Measurements from ENCODE around the gene ACER3. TPM values are rescaled to one million over a fixed set of nuclear protein-coding genes. Genes with fewer than 3 reads are reported as not detected.
"Not testable (repeated sequence)": the region's sequence is repeated elsewhere in the genome, so short reads cannot be mapped to it uniquely, and the experiment has no call there.

ACER3 gene
- total RNA-seq, 1 experiment from 2014 or later = 10.7 TPM

DNA sequence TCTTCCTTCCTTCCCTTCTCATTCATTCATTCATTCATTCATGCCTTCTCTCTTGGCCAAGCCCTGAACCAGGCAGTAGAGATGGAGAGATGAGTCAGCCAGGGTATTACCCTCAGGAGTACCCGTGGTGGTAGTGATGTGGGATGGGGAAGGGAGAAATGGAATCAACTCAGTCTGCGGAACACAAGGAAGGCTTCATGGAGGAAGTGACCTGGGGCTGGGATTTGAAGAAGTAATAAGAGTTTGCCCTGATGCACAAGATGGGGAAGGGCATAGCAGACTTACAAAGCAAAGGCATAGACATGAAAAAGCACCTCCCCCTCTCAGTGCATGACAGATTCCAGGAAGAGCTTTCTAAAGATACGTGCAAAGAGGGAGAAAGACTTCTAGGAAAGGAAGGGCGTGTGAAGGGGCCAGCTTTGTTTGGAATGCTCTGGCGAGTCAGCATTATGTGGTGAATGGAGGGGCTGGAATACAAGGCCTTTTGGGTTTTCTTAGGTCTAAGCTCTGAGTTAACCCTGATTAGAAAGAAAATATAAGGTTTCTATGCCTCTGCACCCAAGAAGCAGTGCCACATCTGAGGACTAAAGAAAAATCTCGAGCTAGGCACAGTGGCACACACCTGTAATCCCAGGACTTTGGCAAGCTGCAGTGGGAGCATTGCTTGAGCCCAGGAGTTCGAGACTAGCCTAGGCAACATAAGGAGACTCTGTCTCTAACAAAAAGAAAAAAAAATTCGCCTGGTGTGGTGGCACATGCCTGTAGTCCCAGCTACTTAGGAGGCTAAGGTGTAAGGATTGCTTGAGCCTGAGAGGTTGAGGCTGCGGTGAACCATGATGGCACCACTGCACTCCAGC lies 36.4 kb upstream of the ACER3 start:
- Histone ChIP-seq H3K9me3 (ENCODE audit: low read length) (no peaks in the 10 kb centered on the region), H3K36me3 (ENCODE audit: insufficient read depth, low read length) (no peaks in the 10 kb centered on the region), H3K9ac (ENCODE audit: low read length) (no peak overlapping the region), H3K4me2 (ENCODE audit: low read depth, low read length, poor library complexity, severe bottlenecking) (no peak overlapping the region), H3K27ac (ENCODE audit: low read length) (no peak overlapping the region), H3K27me3 (ENCODE audit: low read length) (no peaks in the 10 kb centered on the region), H3K79me2 (ENCODE audit: low read length) (no peaks in the 10 kb centered on the region), H3K9me2 (replicated peaks; ENCODE audit: insufficient read depth, low read length) (no peaks in the 10 kb centered on the region), H3K4me3 (ENCODE audit: low read length) (no peak overlapping the region), H2AFZ (ENCODE audit: low read length) (no peak overlapping the region), H3K4me1 (ENCODE audit: low read length) (peaks cover 8% of the 10 kb centered on the region), H4K20me1 (ENCODE audit: insufficient read depth, low read depth, low read length) (no peaks in the 10 kb centered on the region)
- DNase-seq = no peak

DNA sequence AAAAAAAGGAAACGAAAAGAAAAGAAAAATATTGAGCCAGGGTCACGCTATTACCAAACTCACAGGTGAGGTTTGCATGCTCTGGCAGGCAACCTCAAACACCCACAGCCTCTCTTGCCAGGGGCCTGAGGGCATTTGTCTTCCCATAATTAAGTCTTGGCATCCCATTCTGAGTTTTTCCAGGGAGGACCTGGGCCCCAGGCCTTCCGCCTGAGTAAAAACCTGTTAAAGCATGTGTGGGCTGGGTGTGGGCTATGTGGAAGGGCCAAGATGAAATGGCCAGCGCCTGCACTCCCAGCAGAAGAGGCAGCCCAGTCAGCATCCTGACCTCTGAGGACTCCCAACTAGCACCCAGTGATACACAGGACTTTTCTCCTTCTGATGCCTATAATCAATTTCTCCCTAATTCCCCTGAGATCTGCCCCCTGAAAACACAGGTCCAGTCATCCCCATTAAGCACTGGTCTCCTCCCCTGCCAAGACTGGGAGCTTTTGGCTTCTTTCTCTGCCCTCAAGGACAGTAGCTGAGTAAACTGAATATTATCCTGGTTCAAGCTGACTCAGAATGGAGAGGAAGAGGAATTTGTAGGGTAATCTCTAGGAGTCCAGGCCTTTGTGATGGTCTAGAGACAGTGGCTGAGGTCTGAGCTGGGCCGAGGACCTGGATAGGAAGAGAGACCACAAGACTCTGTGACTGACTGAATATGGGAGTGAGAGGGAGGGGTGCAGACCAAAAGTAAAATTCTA lies 35.6 kb upstream of the ACER3 start:
- Histone ChIP-seq H3K27me3 (ENCODE audit: low read length) (no peaks in the 10 kb centered on the region), H3K9me3 (ENCODE audit: low read length) (no peaks in the 10 kb centered on the region), H3K9me2 (replicated peaks; ENCODE audit: insufficient read depth, low read length) (no peaks in the 10 kb centered on the region), H3K4me1 (ENCODE audit: low read length) (peaks cover 8% of the 10 kb centered on the region), H3K4me2 (ENCODE audit: low read depth, low read length, poor library complexity, severe bottlenecking) (no peak overlapping the region), H3K36me3 (ENCODE audit: insufficient read depth, low read length) (no peaks in the 10 kb centered on the region), H3K27ac (ENCODE audit: low read length) (no peak overlapping the region), H3K4me3 (ENCODE audit: low read length) (no peak overlapping the region), H2AFZ (ENCODE audit: low read length) (no peak overlapping the region), H3K79me2 (ENCODE audit: low read length) (no peaks in the 10 kb centered on the region), H3K9ac (ENCODE audit: low read length) (no peak overlapping the region), H4K20me1 (ENCODE audit: insufficient read depth, low read depth, low read length) (no peaks in the 10 kb centered on the region)
- DNase-seq = no peak

GRCh38 chr11:76825726-76826396 lies 34.9 kb upstream of the ACER3 start:
- H3K9ac ChIP-seq (ENCODE audit: low read length) = no peak overlapping the region
- no peaks in the 10 kb centered on the region for H4K20me1 ChIP-seq (ENCODE audit: insufficient read depth, low read depth, low read length)
- H3K9me3 ChIP-seq (ENCODE audit: low read length) = no peaks in the 10 kb centered on the region
- no peak overlapping the region for H3K4me3 ChIP-seq (ENCODE audit: low read length)
- H3K27me3 ChIP-seq (ENCODE audit: low read length) = no peaks in the 10 kb centered on the region
- H3K9me2 ChIP-seq (replicated peaks; ENCODE audit: insufficient read depth, low read length) = no peaks in the 10 kb centered on the region
- H3K36me3 ChIP-seq (ENCODE audit: insufficient read depth, low read length) = no peaks in the 10 kb centered on the region
- no peak overlapping the region for H3K4me2 ChIP-seq (ENCODE audit: low read depth, low read length, poor library complexity, severe bottlenecking)
- no peak overlapping the region for H2AFZ ChIP-seq (ENCODE audit: low read length)
- no peak overlapping the region for H3K27ac ChIP-seq (ENCODE audit: low read length)
- no peaks in the 10 kb centered on the region for H3K79me2 ChIP-seq (ENCODE audit: low read length)
- H3K4me1 ChIP-seq (ENCODE audit: low read length) = peaks cover 8% of the 10 kb centered on the region
- no peak for DNase-seq

DNA sequence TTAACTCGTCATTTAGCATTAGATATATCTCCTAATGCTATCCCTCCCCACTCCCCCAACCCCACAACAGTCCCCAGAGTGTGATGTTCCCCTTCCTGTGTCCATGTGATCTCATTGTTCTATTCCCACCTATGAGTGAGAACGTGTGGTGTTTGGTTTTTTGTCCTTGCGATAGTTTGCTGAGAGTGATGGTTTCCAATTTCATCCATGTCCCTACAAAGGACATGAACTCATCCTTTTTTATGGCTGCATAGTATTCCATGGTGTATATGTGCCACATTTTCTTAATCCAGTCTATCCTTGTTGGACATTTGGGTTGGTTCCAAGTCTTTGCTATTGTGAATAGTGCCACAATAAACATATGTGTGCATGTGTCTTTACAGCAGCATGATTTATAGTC lies 34.2 kb upstream of the ACER3 start:
- not testable (repeated sequence) for H4K20me1 ChIP-seq (ENCODE audit: insufficient read depth, low read depth, low read length); H3K4me3 ChIP-seq (ENCODE audit: low read length)

DNA sequence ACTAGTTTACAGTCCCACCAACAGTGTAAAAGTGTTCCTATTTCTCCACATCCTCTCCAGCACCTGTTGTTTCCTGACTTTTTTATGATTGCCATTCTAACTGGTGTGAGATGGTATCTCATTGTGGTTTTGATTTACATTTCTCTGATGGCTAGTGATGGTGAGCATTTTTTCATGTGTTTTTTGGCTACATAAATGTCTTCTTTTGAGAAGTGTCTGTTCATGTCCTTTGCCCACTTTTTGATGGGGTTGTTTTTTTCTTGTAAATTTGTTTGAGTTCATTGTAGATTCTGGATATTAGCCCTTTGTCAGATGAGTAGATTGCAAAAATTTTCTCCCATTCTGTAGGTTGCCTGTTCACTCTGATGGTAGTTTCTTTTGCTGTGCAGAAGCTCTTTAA lies 33.7 kb upstream of the ACER3 start:
- H3K27ac ChIP-seq (ENCODE audit: low read length) = not testable (repeated sequence)

More for the DNA sequence above, 34.2 kb upstream of the ACER3 start:
- not testable (repeated sequence) for H2AFZ ChIP-seq (ENCODE audit: low read length); H3K79me2 ChIP-seq (ENCODE audit: low read length); H3K4me2 ChIP-seq (ENCODE audit: low read depth, low read length, poor library complexity, severe bottlenecking); H3K27ac ChIP-seq (ENCODE audit: low read length); H3K9ac ChIP-seq (ENCODE audit: low read length); DNase-seq; H3K9me3 ChIP-seq (ENCODE audit: low read length); H3K9me2 ChIP-seq (replicated peaks; ENCODE audit: insufficient read depth, low read length); H3K27me3 ChIP-seq (ENCODE audit: low read length); H3K4me1 ChIP-seq (ENCODE audit: low read length); H3K36me3 ChIP-seq (ENCODE audit: insufficient read depth, low read length)

GRCh38 chr11:76830639-76831327 lies 29.9 kb upstream of the ACER3 start:
- DNase-seq = no peak
- Histone ChIP-seq H3K9ac (ENCODE audit: low read length) (no peak overlapping the region), H3K4me2 (ENCODE audit: low read depth, low read length, poor library complexity, severe bottlenecking) (no peak overlapping the region), H3K36me3 (ENCODE audit: insufficient read depth, low read length) (no peaks in the 10 kb centered on the region), H3K4me3 (ENCODE audit: low read length) (no peak overlapping the region), H3K79me2 (ENCODE audit: low read length) (no peaks in the 10 kb centered on the region), H3K4me1 (ENCODE audit: low read length) (no peaks in the 10 kb centered on the region), H3K9me3 (ENCODE audit: low read length) (no peaks in the 10 kb centered on the region), H3K9me2 (replicated peaks; ENCODE audit: insufficient read depth, low read length) (no peaks in the 10 kb centered on the region), H3K27ac (ENCODE audit: low read length) (no peak overlapping the region), H4K20me1 (ENCODE audit: insufficient read depth, low read depth, low read length) (no peaks in the 10 kb centered on the region), H3K27me3 (ENCODE audit: low read length) (no peaks in the 10 kb centered on the region), H2AFZ (ENCODE audit: low read length) (no peak overlapping the region)

More for the DNA sequence above, 33.7 kb upstream of the ACER3 start:
- H2AFZ ChIP-seq (ENCODE audit: low read length); H3K4me3 ChIP-seq (ENCODE audit: low read length); H3K79me2 ChIP-seq (ENCODE audit: low read length); H3K9me3 ChIP-seq (ENCODE audit: low read length); DNase-seq; H3K27me3 ChIP-seq (ENCODE audit: low read length); H3K9me2 ChIP-seq (replicated peaks; ENCODE audit: insufficient read depth, low read length); H3K4me1 ChIP-seq (ENCODE audit: low read length); H3K9ac ChIP-seq (ENCODE audit: low read length); H4K20me1 ChIP-seq (ENCODE audit: insufficient read depth, low read depth, low read length); H3K4me2 ChIP-seq (ENCODE audit: low read depth, low read length, poor library complexity, severe bottlenecking); H3K36me3 ChIP-seq (ENCODE audit: insufficient read depth, low read length): not testable (repeated sequence)

DNA sequence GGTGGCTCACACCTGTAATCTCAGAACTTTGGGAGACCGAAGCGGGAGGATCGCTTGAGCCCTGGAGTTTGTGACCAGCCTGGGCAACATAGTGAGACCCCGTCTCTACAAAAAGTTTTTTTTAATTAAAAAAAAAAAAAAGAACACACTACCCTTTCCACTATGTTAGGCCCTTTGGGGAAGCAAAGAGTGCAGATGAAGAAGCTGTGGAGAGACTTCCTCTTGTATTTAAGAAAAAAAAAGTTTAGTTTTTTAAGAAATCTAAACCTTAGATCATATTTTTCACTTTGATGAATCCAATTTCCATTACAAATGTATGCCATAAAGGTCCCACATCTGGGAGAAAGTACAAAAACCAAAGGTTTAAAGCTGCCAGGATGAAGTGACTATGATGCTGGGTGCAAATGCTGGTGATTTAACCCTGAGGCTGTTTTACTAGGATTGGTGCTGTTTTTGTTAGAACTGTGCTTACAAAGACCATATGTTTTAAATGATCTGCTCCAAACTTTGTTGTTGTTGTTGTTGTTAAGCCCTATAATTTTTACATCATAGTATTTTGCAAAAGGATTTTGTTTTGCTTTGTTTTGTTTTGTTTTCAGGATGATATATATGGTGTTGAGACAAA lies 28.9 kb upstream of the ACER3 start:
- no peak overlapping the region for H2AFZ ChIP-seq (ENCODE audit: low read length)
- H3K4me2 ChIP-seq (ENCODE audit: low read depth, low read length, poor library complexity, severe bottlenecking) = no peak overlapping the region
- H3K27ac ChIP-seq (ENCODE audit: low read length) = no peak overlapping the region
- H3K79me2 ChIP-seq (ENCODE audit: low read length) = no peaks in the 10 kb centered on the region
- no peaks in the 10 kb centered on the region for H3K27me3 ChIP-seq (ENCODE audit: low read length)
- H4K20me1 ChIP-seq (ENCODE audit: insufficient read depth, low read depth, low read length) = no peaks in the 10 kb centered on the region
- H3K36me3 ChIP-seq (ENCODE audit: insufficient read depth, low read length) = no peaks in the 10 kb centered on the region
- no peak for DNase-seq
- H3K9me2 ChIP-seq (replicated peaks; ENCODE audit: insufficient read depth, low read length) = no peaks in the 10 kb centered on the region
- H3K9ac ChIP-seq (ENCODE audit: low read length) = no peak overlapping the region
- no peaks in the 10 kb centered on the region for H3K9me3 ChIP-seq (ENCODE audit: low read length)
- H3K4me1 ChIP-seq (ENCODE audit: low read length) = no peaks in the 10 kb centered on the region
- H3K4me3 ChIP-seq (ENCODE audit: low read length) = no peak overlapping the region

Data from Karpas-422 (cell line).